MM.1S (cell line): ENCODE data around the gene TNFAIP8.

Experiments
- CTCF ChIP-seq: fragments of 300-600 bp; sonication (generic); IDR thresholded peaks from 2 replicates; pipeline ENCODE4 v1.5.1; 2016; ENCODE audit warnings: antibody characterized with exemption, low read length, mixed read lengths
- EZH2phosphoT487 ChIP-seq: fragments of 300-600 bp; sonication (generic); IDR thresholded peaks from 2 replicates; pipeline ENCODE4 v1.6.1; 2018; ENCODE audit warnings: antibody characterized with exemption, low read length

- TF ChIP-seq CTCF, result no peak
- no peak for TF ChIP-seq EZH2phosphoT487
These were observed 22.4 kb upstream of the TNFAIP8 start for GRCh38 chr5:119333421-119333851.
